ACC112 (cell line): Measurements from ENCODE around the gene TFAP2E.

Experiments used
- H2AFZ ChIP-seq: fragments of 200-600 bp; sonication (generic); one replicate; pipeline ENCODE4 v1.6.0; 2017; ENCODE audit warnings: antibody characterized with exemption, low read length; ENCODE audit not compliant: unreplicated experiment
- H3K27ac ChIP-seq: fragments of 200-600 bp; sonication (generic); 2 replicates; pipeline ENCODE4 v1.5.1; 2014; ENCODE audit warnings: low read depth, mild to moderate bottlenecking, antibody characterized with exemption, low read length, moderate library complexity
- H3K27me3 ChIP-seq: fragments of 200-600 bp; sonication (generic); 2 replicates; pipeline ENCODE4 v1.6.1; 2014; ENCODE audit warnings: mild to moderate bottlenecking, antibody characterized with exemption, low read length, moderate library complexity, mixed read lengths; ENCODE audit not compliant: insufficient read depth
- H3K36me3 ChIP-seq: fragments of 200-600 bp; sonication (generic); 2 replicates; pipeline ENCODE4 v1.6.1; 2016; ENCODE audit warnings: mild to moderate bottlenecking, antibody characterized with exemption, low read length, moderate library complexity, mixed read lengths; ENCODE audit not compliant: insufficient read depth
- H3K4me1 ChIP-seq: fragments of 200-600 bp; sonication (generic); one replicate; pipeline ENCODE4 v1.6.1; 2016; ENCODE audit warnings: low read length, mixed read lengths; ENCODE audit not compliant: insufficient read depth, unreplicated experiment, control insufficient read depth
- H3K4me3 ChIP-seq: fragments of 200-600 bp; sonication (generic); 2 replicates; pipeline ENCODE4 v1.5.1; 2014; ENCODE audit warnings: mild to moderate bottlenecking, low read depth, low read length
- H3K79me2 ChIP-seq: fragments of 200-600 bp; sonication (generic); one replicate; pipeline ENCODE4 v1.6.0; 2016; ENCODE audit warnings: low read length; ENCODE audit not compliant: control insufficient read depth, unreplicated experiment, insufficient read depth

The TFAP2E gene

GRCh38 chr1:35564037-35564883 is 8.9 kb upstream of the TFAP2E start:
- H3K36me3 ChIP-seq = no peaks in the 10 kb centered on the region; the same call in 1 of the 2 replicates

GRCh38 chr1:35564884-35565741 is 8.0 kb upstream of the TFAP2E start:
- Histone ChIP-seq H3K4me1 (peaks cover 8% of the 10 kb centered on the region), H3K79me2 (peaks cover 6% of the 10 kb centered on the region), H3K4me3 (no peak overlapping the region), H3K27me3 (no peaks in the 10 kb centered on the region), H2AFZ (no peak overlapping the region), H3K27ac (no peak overlapping the region), H3K36me3 (no peaks in the 10 kb centered on the region; the same call in 1 of the 2 replicates)

More at GRCh38 chr1:35564037-35564883, 8.9 kb upstream of the TFAP2E start:
- Histone ChIP-seq H3K27me3 (no peaks in the 10 kb centered on the region), H2AFZ (no peak overlapping the region), H3K27ac (no peak overlapping the region), H3K79me2 (peaks cover 8% of the 10 kb centered on the region), H3K4me1 (peaks cover 6% of the 10 kb centered on the region), H3K4me3 (no peak overlapping the region)

- Histone ChIP-seq H3K79me2 (no peaks in the 10 kb centered on the region), H3K4me3 (no peak overlapping the region), H3K27me3 (no peaks in the 10 kb centered on the region), H3K36me3 (no peaks in the 10 kb centered on the region; the same call in 1 of the 2 replicates), H2AFZ (no peak overlapping the region), H3K4me1 (peaks cover 11% of the 10 kb centered on the region), H3K27ac (no peak overlapping the region)
Observed at GRCh38 chr1:35565742-35566133, 7.4 kb upstream of the TFAP2E start.

- Histone ChIP-seq H3K36me3 (no peaks in the 10 kb centered on the region; the same call in 1 of the 2 replicates), H3K27me3 (peaks cover 14% of the 10 kb centered on the region), H3K4me3 (no peak overlapping the region), H3K79me2 (no peaks in the 10 kb centered on the region), H3K4me1 (peaks cover 8% of the 10 kb centered on the region), H2AFZ (no peak overlapping the region), H3K27ac (no peak overlapping the region)
Observed at GRCh38 chr1:35567947-35568558, 5.1 kb upstream of the TFAP2E start.

GRCh38 chr1:35568975-35569395 is 4.1 kb upstream of the TFAP2E start:
- Histone ChIP-seq H3K79me2 (no peaks in the 10 kb centered on the region), H2AFZ (no peak overlapping the region), H3K36me3 (no peaks in the 10 kb centered on the region; the same call in 1 of the 2 replicates), H3K4me1 (peaks cover 8% of the 10 kb centered on the region), H3K4me3 (no peak overlapping the region), H3K27ac (no peak overlapping the region), H3K27me3 (peaks cover 23% of the 10 kb centered on the region)

- Histone ChIP-seq H2AFZ (no peak overlapping the region), H3K36me3 (no peaks in the 10 kb centered on the region), H3K27ac (no peak overlapping the region), H3K27me3 (peaks cover 31% of the 10 kb centered on the region), H3K4me1 (peaks cover 8% of the 10 kb centered on the region), H3K79me2 (no peaks in the 10 kb centered on the region), H3K4me3 (no peak overlapping the region)
Observed at GRCh38 chr1:35569936-35570335, 3.2 kb upstream of the TFAP2E start.

GRCh38 chr1:35570589-35571137 is 2.5 kb upstream of the TFAP2E start:
- peaks cover 33% of the 10 kb centered on the region for H3K27me3 ChIP-seq
- H3K4me1 ChIP-seq = peaks cover 8% of the 10 kb centered on the region
- H2AFZ ChIP-seq = no peak overlapping the region
- H3K27ac ChIP-seq = no peak overlapping the region
- no peak overlapping the region for H3K4me3 ChIP-seq
- H3K36me3 ChIP-seq = no peaks in the 10 kb centered on the region
- no peaks in the 10 kb centered on the region for H3K79me2 ChIP-seq

- H3K27me3 ChIP-seq = peaks cover 34% of the 10 kb centered on the region
- no peaks in the 10 kb centered on the region for H3K36me3 ChIP-seq
- no peaks in the 10 kb centered on the region for H3K79me2 ChIP-seq
- no peak overlapping the region for H2AFZ ChIP-seq
- H3K27ac ChIP-seq = no peak overlapping the region
- peaks cover 13% of the 10 kb centered on the region for H3K4me1 ChIP-seq
- H3K4me3 ChIP-seq = no peak overlapping the region
Observed at GRCh38 chr1:35571263-35571662, 1.9 kb upstream of the TFAP2E start.

- Histone ChIP-seq H2AFZ (no peak overlapping the region), H3K27ac (no peak overlapping the region), H3K79me2 (no peaks in the 10 kb centered on the region), H3K4me3 (no peak overlapping the region), H3K36me3 (no peaks in the 10 kb centered on the region), H3K4me1 (peaks cover 15% of the 10 kb centered on the region), H3K27me3 (peaks cover 42% of the 10 kb centered on the region)
Observed at GRCh38 chr1:35572296-35572695, 818 bp upstream of the TFAP2E start.

- no peak overlapping the region for H3K4me3 ChIP-seq
Observed at GRCh38 chr1:35574125-35574654, 1.1 kb downstream of the TFAP2E start.

More at GRCh38 chr1:35574125-35574654, 1.1 kb downstream of the TFAP2E start:
- H3K79me2 ChIP-seq = no peaks in the 10 kb centered on the region
- H2AFZ ChIP-seq = no peak overlapping the region
- peaks cover 44% of the 10 kb centered on the region for H3K27me3 ChIP-seq
- no peak overlapping the region for H3K27ac ChIP-seq
- H3K4me1 ChIP-seq = peaks cover 19% of the 10 kb centered on the region
- H3K36me3 ChIP-seq = no peaks in the 10 kb centered on the region
